IPS-18c (cell line): ENCODE data around the gene MAEL.
"Not testable (repeated sequence)": the region's sequence is repeated elsewhere in the genome, so short reads cannot be mapped to it uniquely, and the experiment has no call there.

Experiments
- H3K4me3 ChIP-seq: 2 replicates; pipeline ENCODE4 v1.7.0; 2013; ENCODE audit warnings: low read depth, mild to moderate bottlenecking, low read length, moderate library complexity; ENCODE audit not compliant: insufficient read depth
- H3K9me3 ChIP-seq: one replicate; pipeline ENCODE4 v1.6.1; 2013; ENCODE audit warnings: mild to moderate bottlenecking, low read length, moderate library complexity; ENCODE audit not compliant: control insufficient read depth, insufficient read depth

Gene MAEL

DNA sequence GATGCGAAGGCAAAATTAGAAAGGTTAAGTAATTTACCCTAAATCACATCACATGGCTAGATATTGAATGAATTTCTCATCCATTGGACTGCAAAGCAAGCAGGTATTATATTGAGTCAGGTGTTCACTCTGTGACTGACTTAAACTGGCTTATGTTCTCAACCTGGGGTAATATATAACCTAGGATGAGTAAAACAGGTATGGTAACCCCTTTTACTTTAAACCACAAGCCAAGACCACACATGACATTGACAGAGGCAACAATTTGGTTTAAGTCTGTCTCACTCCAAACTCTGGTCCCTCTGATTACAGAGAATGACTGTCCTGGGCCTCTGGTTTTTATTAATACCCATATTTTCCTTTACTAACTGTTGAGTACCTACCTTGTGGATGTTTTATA lies 33.3 kb downstream of the MAEL start:
- H3K9me3 ChIP-seq, result no peaks in the 10 kb centered on the region

DNA sequence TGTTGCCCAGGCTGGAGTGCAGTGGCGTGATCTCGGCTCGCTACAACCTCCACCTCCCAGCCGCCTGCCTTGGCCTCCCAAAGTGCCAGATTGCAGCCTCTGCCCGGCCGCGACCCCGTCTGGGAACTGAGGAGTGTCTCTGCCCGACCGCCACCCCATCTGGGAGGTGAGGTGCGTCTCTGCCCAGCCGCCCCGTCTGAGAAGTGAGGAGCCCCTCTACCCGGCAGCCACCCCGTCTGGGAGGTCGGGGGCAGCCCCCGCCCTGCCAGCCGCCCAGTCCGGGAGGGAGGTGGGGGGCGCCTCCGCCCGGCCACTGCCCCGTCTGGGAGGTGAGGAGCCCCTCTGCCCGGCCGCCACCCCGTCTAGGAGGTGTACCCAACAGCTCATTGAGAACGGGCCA lies 40.5 kb downstream of the MAEL start:
- H3K9me3 ChIP-seq, H3K4me3 ChIP-seq: not testable (repeated sequence)

More for the DNA sequence above, 33.3 kb downstream of the MAEL start:
- H3K4me3 ChIP-seq, result no peak overlapping the region

DNA sequence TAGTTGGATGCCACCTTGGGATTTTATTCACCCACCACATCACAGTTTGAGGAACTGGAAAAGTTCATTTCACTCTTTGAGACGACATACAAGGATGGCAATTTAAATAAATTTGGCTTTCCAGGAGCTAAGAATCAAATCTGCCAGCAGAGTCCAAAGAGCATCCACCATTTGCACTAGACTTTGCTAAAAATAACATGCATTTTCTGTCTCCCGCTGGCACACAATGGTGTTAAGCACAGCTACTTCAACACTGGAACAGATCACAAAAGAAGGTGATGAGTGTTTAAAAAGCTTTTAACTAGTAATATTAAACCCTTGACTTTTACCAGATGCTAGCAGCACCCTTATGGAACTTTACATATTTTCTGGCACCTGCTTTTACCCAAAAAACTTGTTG lies 44.6 kb downstream of the MAEL start:
- H3K9me3 ChIP-seq, result no peaks in the 10 kb centered on the region
- no peak overlapping the region for H3K4me3 ChIP-seq

DNA sequence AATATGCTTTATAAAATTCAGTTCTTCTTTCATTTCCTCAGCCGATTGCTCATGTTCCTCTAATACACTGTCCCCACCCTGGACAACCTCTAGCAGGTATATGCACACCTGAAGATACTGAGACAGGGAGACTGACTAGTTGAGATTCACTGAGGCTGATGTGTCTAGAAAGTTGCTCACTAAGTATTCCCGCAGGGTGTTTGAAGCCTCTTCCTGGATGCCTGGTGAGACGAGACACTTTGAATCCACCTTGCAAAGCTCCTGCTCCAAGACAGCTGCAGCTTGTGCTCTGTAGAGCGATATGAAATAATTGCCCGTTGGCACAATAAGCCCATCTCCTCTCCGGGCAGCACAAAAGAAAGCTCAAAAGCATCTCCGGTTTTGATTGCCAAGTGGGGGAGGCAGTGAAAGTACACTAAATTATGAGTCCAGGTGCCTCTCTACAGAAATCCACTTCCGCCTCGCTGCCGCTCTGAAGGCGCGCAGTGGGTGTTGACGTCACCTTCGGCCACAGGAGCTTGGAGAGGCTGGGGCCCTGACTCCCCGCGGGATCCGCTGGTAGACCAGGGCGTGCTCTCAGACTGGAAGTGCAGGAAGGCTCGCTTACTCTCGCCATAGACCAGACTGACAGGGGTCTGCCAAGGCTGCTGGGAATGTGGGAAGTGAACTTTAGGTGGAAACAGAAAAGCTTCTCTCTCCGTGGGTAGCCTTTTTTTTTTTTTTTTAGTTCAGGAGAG lies 54.8 kb downstream of the MAEL start:
- H3K9me3 ChIP-seq, result no peaks in the 10 kb centered on the region
- no peak overlapping the region for H3K4me3 ChIP-seq

DNA sequence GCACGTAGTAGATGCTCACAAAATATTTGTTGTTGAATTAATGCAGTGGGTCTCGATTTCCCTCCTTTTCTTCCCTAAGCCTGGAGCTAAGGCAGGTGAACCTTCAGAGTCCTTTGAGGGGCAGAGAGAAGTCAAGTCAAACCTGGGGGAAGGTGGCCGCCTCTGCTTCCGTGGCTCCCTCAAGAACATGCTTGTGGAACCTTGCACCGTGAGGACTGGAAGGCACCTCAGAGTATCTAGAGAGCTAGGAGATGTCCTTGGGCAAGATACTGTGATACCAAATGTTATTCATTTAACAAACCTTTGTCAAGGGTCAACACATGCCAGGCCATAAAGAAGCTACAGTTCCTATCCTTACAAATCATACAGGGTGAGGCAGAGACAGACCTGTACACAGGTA lies 62.8 kb downstream of the MAEL start:
- Histone ChIP-seq H3K4me3 (no peak overlapping the region), H3K9me3 (no peaks in the 10 kb centered on the region)

DNA sequence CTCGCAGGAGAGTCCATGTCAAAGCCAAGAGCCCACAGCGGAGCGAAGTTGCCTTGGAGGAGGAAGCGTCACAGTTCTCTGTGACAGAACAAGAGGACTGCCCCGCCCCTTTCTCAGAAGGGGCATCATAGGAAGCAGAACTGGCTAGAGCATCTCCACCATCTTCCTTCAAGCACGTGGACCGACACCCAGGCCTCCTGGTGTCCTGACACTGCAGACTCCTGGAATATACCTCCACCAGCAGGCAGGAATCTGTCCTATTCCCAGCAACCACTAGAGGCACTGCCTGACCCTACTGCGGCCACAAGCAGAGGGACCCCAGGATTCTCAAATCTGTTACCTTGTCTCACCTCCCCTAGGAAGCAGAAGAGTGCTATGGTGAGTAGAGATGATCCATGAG lies 63.3 kb downstream of the MAEL start:
- Histone ChIP-seq H3K9me3 (no peaks in the 10 kb centered on the region), H3K4me3 (no peak overlapping the region)

DNA sequence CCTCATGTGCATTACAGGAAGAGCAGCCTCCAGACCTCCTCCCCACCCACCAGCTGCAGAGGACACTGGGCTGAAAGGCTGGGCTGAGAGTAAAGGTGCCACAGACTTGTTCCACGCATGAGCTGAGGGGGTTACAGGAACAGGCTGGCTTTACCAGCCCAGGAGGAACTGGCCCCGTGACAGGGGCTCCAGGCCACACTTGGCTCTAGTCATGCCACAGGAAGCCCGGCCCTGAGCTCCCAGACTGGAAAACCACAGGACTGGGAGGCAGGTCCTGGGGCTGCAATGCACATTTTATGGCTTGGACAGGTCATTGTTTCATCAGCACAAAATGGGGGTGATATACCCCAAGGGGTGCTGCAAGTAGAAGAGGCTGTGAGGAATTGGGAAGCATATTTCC lies 65.5 kb downstream of the MAEL start:
- Histone ChIP-seq H3K9me3 (no peaks in the 10 kb centered on the region), H3K4me3 (no peak overlapping the region)

DNA sequence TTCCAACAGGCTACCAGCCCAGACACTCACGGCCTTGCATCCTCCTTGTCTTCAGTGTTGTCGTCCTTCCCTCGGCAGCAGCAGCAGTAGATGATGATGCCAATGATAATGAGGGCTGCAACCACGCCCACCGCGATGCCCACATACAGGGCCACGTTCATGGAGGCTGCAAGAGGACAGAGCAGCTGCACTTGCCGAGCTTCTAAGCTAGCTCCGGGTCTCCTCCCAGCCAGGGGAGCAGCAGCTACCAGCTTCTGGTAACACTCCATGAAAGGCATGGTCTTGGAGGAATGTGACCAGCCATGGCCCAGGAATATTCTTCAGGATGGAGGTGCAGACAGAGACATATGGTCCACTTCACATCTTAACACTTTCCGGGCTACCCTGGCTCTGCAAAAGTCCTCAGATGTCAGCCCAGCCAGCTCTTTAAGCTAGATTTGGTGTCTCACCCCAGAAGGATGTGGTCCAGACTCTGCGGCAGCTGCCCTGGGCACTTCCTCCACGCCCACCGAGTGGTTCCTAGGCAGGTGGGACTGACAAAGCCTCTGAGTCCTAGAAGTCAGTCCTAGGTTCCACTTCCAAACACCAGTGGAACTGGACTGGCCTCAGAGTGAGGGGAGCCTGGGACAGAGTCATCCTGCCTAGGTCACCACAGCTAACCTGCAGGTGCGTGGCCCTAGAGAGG lies 66.0 kb downstream of the MAEL start:
- H3K4me3 ChIP-seq, result no peak overlapping the region
- H3K9me3 ChIP-seq, result no peaks in the 10 kb centered on the region

DNA sequence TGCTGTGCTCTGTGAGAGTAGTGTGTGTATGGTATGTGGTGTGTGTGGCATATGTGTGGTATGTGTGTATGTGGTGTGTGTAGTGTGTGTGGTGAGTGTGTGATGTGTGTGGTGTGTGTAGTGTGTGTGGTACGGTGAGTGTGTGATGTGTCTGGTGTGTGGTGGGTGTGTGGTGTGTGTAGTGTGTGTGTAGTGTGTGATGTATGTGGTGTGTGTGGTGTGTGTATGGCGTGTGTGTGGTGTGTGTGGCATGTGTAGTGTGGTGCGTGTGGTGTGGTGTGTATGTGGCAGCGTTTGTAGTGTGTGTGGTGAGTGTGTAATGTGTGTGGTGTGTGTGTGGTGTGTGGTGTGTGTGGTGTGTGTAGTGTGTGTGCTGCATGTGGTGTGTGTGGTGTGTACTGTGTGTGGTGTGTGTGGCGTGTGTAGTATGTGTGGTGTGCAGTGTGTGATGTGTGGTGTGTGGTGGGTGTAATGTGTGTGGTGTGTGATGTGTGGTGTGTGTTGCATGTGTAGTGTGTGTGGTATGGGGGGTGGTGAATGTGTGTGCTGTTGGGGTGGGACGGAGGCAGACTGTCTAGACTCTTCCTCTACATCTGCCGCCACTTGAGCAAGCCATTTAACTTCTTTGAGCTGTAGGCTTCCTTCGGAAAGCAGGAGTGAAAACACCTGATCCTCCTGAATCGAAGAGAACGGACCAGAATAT lies 67.6 kb downstream of the MAEL start:
- H3K9me3 ChIP-seq, result no peaks in the 10 kb centered on the region
- H3K4me3 ChIP-seq, result no peak overlapping the region

DNA sequence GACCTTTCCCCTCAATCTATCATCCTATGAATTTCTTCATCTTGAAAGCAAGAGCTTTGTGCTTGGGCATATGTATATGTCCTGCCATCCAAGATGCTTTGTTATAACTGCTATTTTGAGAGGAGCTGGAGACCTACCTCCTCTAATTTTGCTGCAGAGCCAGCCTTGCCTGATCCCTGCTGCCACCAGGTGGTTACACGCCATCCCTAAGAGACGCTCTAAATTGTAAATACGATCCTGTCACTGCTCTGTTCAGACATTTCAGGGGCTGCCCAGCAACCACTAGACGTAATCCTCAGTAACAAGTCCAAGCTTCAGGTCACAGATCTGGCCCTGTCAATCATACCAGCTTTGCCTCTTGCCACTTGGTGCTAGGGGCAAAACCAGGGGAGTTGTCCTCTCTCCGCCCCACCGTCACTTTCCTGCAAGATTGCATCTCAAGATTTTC lies 68.2 kb downstream of the MAEL start:
- no peak overlapping the region for H3K4me3 ChIP-seq
- H3K9me3 ChIP-seq, result no peaks in the 10 kb centered on the region

DNA sequence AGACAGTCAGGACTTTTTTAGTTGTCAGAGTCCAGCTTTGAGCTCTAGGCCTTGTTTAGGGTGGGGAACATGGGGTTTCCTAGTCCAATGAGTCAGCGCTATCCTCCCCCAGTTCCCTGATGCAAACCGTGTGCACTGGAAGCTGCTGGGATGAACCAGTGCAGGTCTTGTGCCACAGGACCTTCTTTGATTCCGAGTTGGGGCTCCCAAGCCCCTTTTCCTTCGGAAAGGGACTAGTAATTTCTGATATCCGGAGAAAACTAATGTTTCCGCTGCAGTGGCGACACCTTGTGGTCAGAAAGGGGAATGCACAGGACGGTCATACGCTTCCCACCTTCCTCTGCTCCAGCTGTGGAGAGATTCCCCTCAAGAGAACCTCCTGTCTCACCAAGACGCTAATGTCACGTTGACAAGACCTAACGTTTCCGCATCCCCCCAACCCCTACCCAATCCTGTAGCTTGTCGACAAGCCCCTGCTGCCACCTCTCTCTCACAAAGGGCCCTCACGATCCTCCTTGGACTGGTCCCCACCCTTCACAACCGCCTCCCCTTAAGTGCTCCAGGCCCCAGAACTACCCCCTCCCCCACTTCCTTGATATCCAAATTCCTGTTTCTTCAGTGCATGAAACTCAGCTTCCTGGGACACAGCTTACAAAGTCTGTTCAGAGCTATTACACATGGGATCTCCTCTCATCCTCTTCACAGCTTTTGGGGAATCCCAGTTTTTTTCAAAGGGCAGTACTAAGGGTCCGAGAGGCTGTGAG lies 70.1 kb downstream of the MAEL start:
- Histone ChIP-seq H3K9me3 (no peaks in the 10 kb centered on the region), H3K4me3 (no peak overlapping the region; the same call in 1 of the 2 replicates)

DNA sequence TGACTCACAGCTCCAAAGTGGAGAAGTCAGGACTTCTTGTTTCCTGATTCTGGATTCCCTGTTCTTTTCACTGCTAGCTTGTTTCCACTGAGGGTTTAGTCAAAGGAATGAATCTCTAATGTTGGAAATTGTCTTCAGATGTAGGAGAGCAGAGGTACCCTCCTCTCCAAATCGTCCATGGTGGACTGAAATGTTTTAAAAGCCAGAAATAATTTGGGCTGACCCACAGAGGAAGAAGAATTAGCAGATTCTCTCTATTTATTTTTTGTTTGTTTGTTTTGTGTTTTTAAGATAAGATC lies 70.7 kb downstream of the MAEL start:
- H3K4me3 ChIP-seq, result no peak overlapping the region
- no peaks in the 10 kb centered on the region for H3K9me3 ChIP-seq

DNA sequence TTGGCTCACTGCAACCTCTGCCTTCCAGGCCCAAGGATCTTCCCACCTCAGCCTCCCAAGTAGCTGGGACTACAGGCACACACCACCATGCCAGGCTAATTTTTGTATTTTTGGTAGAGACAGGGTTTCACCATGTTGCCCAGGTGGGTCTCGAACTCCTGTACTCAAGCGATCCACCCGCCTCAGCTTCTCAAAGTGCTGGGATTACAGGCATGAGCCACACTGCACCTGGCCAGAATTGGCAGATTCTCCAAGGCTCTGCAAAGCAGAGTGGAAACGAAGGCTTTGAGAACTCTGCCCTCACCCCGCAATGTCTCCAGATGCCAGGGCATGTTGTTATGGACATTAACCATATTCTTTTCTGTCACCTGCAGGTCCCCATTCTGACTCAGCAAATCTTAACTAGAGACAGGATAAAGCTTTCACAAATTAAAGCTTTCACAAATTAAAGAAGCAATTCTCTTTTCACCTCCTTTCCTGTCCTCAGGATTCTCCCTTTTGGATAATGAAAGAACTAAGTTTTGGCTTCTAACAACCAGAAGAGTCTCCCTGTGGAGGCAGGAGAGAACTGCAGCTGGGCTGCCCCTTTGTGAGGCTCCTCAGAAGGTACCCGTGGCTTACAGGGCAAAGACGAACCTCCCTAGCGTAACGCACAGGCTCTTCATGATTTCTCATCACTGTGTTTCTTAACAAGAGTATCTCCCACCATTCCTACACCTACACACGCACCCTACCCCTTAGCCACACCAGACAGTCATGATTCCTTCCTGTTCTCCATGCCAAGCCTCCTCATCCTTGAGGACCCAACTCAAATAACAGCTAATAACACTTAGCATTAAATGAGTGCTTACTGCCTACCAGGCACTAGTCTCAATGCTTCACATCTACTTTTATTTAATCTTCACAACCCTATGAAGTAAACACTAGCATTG lies 71.3 kb downstream of the MAEL start:
- H3K9me3 ChIP-seq, result no peaks in the 10 kb centered on the region
- no peak overlapping the region for H3K4me3 ChIP-seq

DNA sequence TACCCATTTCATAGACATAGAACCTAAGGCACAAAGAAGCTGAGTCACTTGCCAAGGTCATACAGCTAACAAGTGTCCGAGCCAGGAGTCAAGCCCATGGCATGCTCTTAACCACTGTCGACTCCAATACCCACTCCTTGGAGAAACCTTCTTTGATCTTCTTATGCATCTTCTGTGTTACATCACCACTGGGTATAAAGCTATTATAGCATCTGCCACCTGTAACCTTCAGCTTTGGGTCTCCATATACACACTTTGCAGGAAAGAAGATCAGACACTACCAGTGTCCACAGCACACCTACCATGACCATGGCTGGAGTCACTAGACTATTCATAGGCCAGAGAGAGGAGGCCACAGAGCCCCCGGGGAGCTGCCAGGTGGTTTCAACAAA lies 72.0 kb downstream of the MAEL start:
- H3K4me3 ChIP-seq, result no peak overlapping the region
- no peaks in the 10 kb centered on the region for H3K9me3 ChIP-seq

DNA sequence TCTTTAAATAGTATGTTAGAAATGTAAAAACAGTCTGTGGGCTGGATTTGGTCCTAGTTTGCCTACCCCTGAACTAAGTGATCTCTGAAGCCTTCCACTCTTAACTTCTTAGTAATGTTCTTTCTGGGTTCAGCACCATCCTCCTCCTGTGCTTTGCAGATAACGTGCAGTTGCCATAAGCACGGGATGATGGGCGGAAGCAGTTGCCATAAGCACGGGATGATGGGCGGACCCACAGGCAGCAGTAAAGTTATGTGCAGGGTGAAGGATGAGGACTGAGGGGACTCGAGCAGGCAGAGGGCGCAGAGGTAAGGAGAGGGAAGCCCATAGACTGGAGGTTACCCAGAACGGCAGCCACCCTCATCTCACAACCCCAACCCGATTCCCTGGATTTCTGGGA lies 75.5 kb downstream of the MAEL start:
- Histone ChIP-seq H3K4me3 (no peak overlapping the region), H3K9me3 (no peaks in the 10 kb centered on the region)

DNA sequence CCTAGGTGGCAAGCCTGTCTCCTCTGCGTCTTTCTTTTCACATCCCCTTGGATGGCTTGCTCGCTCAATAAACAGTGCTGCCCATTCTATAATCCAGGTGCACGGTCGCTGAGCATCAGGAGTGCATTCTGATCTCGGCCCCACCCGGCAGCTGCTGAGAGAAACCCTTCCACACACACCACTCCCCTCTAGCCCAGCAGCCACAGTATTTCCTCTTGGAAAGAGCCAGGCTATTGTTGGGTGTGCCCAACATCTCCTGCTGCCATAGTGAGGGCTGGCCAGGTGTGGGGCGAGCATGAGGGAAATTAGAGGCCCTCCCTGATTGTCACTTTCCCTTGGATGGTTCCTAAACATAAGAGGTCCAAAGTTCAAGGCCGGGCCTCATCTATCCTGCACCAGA lies 76.4 kb downstream of the MAEL start:
- no peak overlapping the region for H3K4me3 ChIP-seq
- no peaks in the 10 kb centered on the region for H3K9me3 ChIP-seq
